Measurements from ENCODE around the gene ELMO2.

ELMO2 gene

DNA sequence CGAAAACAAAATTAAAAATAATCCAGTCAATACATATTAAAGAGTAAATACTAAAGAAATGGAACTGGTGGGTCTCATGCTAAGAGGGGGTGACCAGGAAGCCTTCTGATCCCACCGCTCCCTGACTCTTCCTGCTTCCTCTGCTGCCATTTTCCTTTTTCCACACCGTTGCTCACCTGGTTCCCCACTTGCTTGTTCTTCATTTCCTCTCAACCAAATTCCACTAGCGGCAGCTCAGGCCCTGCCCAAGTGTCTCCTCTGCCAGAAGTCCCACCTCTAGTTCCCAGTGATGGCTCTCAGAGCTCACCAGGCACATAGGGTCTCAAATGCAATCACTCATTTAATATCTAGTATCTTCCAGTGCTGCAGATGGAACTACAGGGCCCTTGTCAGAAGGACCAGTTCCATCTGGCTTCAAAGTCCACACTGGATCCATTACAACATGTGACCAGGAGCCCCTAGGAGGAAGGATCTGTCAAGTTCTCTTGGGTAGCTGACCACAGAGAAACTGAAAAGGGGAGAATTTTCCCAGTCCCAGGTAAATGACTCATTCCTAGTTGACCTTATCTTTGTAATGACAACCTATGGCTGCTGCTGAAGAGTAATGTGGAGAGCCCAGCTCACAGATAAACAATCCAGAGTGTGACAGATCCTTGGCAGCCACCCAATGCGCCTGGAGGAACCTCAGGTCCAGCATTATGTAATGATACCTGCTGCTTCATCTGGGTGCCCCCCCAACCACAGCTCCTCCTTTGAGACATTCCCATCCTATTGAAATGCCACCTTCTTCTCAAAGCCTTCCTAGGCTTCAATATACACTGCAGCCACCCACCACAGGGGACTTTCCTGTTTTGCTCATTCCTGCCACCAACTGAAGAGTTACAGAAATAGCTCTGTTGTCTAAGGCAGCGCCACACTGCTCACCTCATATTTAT lies 38.2 kb downstream of the ELMO2 start:
- no peak for DNase-seq (ENCODE audit: low read depth in 2 of 2)

DNA sequence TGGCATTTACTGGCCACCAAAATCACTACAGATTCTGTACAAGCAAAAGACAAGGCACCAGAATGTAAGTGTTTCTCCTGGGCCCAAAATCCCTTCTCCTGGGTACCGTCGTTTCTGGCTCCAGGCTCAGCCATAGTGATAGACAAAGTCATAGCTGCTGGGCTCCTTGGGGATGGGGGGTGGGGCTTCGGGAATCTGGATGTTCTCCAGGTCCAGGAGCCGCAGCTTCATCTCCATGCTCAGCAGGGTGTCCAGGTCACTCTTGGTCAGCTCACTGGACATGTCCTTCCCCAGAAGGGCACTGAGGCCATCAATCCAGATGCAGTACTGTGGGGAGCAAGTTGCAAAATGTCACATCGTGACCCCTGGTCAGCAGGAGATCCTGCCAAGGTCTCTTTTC lies 39.2 kb downstream of the ELMO2 start:
- DNase-seq (ENCODE audit: low read depth in 2 of 2), result no peak

DNA sequence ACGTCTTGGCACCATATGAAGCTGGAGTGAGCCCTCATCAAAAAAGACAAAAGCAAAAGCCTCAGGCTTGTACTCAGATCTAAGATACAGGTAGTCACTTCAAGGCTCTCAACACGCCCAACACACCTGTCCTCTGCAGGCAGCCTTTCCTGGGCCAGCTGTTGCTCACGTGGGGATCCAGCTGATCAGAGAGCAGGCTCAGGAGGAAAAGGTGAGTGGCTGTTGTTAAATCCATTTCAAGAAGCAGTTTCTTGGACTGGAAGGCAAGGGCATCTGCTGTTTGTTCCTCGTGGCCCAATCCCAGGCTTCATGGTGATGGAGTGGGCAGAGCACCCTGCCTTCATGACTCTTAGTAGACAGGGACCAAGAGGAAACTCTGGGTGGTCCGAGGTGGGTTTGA lies 39.6 kb downstream of the ELMO2 start:
- DNase-seq (ENCODE audit: low read depth in 2 of 2), result no peak

DNA sequence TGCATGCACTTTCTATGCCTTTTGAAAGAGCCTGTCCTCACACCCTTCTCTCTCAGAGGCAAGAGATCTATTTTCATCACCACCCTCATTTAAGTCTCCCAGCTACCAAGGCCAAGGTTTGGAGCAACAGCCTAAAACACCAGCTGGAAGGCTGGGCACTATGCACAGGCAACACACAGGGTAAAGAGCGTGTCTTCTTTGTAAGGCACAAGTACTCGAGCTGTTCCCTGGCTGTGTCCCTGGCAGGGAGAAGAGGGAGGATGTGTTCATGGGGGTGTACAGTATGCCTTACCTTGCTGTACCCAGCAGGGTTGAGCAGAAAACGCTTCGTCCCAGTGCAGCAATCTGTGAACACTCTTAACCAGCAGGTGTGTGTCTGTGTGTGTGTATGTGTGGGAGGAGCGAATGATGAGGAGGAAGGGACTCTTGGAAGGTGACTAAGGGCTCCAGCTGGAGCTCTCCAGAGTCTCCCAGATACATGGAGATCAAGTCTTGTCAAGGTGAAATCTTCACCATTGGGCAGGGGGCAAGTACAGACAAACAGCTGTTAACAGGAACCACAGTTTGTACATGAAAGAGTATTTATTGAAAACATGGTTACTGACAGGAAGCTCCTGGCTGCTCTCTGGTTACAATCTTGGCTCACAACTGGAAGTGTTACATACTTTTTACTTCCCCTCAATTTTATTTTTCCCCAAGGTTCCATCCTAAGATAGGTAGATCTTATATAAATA lies 40.8 kb downstream of the ELMO2 start:
- no peak for DNase-seq (ENCODE audit: low read depth in 2 of 2)

DNA sequence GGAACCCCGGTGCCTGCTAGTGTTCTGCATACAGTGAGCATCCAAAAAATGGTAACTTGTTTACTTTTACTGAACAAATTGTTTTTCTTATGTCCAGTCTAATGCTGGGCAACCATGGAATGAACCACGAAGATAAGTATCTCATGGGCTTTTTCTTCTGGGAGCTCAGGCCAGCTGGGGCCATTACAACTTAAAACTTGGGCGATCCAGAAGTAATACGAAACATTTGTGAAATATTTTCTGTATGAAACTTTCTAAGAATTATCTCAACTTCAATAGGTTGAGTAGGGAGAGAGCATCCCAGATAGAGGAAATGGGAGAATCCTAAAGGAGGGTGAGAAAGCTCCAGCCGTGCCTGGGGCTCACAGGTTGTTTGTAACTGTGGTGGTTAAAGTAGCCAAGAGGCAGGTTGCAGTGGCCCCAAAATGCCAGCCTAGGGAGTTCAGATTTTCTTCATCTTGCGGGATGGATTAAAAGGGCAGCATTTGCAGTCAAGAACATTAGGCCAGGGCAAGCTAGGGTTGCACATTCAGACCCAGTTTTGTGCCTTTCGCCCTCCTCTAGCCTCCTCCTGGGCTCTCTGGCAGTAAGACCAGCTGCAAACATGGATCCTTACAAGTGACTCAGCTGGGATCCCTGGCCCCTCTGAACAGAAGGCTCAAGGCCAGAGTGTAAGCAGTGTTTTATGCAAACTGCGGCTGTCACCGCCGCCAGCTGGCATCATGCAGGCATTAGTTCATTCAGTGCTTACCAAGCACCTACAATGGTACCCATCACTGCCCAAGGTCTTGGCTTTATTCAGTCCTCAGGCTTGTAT lies 41.5 kb downstream of the ELMO2 start:
- no peak for DNase-seq (ENCODE audit: low read depth in 2 of 2)

DNA sequence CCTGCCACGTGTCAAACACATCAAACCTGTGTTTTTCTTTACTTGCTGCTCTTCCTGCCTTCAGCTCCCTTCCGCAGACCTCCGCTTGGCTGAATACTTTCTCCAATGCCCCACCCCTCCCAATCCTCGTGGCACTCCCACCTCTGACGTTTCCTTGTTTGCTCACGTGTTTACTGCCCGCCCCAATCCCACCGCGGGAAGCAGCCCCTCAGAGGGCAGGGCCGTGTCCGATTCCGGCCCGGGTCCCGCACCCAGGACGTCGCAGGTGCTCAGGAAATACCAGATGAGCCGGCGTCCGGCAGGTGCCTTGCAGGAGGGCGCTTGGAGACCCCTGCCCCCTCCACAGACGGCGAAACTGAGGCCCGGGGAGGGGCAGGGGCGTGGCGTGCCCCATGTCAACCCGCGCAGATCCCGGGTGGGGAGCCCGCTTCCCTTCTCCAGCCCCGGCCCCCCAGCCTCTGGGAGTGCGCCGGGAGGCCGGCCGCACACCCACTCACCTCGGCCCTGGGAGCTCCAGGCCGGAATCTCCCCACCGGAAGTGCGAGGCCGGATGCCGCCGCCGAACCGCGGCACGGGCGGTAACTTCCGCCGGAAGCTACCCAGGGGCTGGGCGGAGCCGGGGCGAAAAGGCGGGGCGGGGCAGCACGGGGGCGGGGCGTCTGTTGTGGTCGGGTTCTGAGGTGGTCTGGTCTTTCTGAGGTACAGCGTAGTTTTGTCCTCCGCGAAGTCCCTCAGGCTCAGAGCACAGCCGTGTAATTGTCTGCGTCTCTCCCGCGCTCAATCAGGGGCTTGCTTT lies 42.3 kb downstream of the ELMO2 start:
- DNase-seq (ENCODE audit: low read depth in 2 of 2), result peak; percentile 72 to 77

DNA sequence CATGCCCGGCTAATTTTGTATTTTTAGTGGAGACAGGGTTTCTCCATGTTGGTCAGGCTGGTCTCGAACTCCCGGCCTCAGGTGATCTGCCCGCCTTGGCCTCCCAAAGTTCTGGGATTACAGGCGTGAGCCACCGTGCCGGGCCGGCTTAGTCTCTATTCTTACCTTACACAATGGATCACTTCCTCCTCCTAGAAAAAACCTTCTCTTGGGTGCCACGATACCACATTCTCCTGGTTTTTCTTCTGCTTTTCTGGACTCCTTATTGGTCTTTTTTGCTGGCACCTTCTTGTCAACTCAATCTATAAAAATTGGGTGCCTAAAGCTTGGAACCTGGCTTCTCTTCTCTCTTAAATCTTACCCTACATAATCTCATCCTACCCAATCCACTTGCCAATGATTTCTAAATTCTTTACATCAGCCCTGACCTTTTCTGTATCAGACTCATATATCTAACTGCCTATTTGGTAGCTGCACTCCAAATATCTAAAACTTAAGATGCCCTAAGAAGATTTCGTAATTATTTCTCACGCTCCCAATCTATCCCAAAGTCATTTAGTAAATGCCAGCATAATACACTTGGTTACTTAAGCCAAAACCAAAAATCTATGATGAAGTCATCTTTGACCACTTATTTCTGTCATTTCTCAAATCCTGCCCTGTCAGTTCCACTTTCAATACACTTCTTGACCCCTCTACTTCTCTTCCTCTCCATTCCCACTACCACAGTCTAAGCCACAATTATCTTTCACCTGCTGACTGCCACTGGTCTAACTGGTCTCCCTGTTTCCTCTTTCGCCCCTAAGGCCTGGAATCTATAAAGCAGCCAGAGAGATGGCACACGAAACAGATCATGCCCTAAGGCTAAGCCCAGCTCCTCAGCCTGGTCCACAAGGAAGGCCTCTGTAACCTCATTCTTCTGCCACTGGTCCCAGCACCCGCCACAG lies 43.2 kb downstream of the ELMO2 start:
- no peak for DNase-seq (ENCODE audit: low read depth in 2 of 2)

DNA sequence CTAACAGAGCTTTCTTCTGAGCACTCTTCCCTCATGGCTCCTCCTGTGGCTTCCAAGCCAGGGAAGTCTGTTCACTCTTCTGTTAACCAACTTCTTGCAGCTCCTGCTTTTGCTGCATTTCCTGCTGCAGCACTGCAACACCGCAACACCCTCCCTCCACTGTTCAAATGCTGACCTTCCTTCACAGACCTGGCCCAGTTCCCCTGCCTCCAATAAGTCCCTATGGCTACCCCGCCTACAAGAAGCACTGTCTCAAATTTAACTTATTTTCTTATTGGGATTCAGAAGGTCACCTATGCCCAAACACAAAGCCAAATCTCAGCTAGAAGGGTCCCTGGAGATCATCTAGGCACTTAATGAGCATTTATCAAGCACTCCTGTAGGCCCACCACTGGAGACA lies 44.6 kb downstream of the ELMO2 start:
- DNase-seq (ENCODE audit: low read depth in 2 of 2), result no peak

DNA sequence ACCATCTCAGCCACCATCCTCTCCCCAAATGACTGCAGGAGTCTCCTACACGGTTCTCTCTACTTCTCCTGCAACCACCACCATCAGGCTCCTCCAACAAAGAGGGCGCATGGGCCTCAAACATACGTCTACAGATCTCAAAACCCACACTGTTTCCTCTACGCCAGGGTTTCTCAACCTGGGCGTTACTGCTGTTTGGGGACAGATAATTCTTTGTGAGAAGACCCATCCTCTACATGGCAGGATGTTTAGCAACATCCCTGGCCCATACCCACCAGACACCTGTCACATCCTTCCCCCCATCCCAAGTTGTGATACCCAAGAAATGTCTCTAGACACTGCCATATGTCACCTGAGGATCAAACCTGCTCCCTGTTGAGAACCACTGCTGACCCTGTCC lies 45.0 kb downstream of the ELMO2 start:
- no peak for DNase-seq (ENCODE audit: low read depth in 2 of 2)

DNA sequence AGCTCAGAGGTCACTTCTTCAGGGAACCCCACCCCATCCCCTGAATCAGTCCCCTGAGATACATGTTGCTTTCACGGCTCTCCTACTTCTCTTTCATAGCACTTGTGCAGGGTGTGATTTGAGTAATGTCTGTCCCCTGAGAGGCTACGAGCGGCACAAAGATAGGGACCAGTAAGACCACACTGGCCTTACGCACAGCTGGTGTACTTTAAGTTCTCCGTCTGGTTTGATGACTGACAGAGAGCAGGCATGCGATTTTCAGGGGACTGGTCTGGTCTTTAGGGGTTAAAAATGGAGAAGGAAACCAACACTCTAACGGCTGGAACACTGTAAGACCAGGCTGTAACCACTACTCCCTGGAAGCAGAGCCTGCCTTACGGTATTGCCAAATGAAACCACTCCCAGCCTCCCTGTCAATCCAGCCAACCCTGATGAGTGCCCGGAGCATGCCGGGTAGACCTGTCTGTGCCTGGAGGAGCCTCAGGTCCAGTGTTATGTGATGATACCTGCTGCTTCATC lies 47.1 kb downstream of the ELMO2 start:
- DNase-seq (ENCODE audit: low read depth in 2 of 2), result no peak

DNA sequence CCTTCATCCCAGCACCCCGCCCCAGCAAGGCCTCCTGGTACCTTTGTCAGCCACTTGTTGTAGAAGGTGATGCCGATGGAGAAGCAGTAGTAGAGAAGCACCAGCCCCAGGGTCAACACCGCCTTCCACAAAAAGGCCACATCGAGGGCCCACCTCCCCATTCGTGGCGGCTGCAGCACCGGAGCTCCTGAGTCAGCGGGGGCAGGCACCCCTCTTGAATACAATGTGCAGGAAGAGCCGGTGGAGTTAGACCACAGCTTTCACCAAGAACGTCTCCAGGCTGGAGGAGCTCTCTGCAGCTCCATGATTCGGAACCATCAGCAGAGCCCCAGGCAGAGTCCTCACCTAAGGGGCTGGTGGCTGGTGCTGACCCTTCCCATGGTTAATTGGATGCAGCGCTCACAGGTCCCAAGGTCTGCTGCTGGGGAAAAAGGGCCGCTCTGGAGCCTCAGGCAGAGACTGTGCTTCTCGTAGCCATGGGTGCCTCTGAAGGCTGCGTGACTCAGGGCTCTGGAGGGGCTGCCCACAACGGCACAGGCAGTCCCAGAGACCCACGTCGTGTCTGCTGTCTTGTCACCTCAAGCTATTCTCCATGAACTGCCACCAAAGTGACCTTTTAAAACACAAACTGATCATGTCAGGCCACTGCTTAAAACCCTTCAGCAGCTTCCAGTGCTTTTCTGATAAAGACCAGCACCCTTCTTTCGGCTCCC lies 47.9 kb downstream of the ELMO2 start:
- DNase-seq (ENCODE audit: low read depth in 2 of 2), result no peak

DNA sequence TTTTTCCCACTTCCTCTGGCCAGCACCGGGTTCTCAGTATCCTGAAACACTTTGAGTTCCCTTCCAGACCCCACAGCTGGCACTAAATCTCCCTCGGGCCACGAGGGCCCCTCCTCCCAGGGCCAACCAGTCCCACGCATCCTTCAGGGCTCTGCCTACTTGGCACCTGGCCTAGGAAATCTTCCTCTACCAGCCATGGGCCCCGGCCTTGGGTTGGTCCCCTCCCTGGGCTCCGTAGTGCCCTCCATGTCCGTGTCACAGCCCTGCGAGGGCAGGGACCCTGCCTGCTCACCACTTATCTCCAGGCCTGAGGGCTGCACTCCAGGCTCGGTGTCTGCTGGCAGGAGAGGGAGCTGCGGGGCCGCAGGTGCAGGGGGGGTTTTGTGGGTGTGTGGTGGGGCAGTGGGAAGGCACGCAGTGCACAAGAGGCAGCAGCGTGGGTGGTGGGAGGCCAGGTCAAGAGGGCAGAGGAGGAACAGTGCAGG lies 49.3 kb downstream of the ELMO2 start:
- no peak for DNase-seq (ENCODE audit: low read depth in 2 of 2)

DNA sequence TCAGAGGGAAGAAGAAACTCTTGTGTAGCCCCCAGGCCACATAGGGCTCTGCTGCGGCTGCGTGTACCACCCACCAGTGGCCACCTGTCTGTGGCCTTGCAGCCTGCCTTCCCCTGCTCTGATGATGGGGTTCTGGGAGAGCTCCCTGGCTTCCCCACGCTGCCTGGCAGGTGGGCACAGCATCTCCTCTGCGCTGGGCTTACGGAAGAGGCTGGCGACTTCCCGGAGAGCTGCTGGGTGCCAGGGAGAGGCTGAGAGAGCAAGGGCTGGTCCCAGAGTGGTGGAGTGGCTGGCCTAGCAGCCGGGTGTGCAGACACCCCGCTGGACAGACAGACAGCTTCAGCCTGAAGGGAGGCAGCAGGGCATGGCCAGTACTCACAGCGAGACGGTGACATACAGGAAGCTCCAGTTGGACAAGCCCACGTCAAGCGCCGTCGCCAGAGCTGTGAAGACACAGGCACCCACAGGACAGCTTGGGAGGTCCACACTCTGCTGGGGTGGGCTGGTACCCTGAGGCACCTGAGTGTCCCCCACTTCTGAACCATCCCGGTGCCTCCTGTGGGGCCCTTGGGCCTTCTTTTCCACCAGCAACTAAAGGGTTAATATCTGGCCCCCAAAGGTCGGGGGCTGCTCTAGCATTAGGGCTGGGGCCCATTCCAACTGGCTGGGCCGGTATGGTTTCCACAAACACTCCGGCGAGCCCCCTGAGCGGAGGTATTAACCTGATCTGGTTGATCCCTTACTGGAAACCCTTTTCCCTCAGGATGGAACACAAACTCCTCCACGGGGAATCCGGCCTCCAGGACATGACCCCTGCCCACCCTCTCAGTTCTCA lies 50.0 kb downstream of the ELMO2 start:
- DNase-seq (ENCODE audit: low read depth in 2 of 2), result no peak

DNA sequence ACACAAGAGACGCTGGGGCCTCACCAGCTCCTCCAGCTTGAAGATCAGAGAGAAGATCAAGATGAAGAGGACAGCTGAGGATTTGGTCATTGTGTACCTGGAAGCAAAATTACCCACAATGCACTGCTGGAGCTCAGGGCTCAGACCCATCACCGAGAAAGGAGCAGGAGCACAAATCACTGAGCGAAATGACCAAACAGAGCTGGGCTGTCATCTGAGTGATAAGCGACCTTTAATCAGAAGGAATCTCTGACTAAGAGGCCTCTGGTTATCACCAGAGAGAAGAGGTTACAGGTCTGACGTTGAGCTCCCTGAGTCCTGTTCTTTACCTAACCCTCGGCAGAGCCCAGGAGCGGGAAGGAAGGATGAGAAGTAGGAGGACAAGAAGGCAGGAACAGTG lies 50.6 kb downstream of the ELMO2 start:
- no peak for DNase-seq (ENCODE audit: low read depth in 2 of 2)

DNA sequence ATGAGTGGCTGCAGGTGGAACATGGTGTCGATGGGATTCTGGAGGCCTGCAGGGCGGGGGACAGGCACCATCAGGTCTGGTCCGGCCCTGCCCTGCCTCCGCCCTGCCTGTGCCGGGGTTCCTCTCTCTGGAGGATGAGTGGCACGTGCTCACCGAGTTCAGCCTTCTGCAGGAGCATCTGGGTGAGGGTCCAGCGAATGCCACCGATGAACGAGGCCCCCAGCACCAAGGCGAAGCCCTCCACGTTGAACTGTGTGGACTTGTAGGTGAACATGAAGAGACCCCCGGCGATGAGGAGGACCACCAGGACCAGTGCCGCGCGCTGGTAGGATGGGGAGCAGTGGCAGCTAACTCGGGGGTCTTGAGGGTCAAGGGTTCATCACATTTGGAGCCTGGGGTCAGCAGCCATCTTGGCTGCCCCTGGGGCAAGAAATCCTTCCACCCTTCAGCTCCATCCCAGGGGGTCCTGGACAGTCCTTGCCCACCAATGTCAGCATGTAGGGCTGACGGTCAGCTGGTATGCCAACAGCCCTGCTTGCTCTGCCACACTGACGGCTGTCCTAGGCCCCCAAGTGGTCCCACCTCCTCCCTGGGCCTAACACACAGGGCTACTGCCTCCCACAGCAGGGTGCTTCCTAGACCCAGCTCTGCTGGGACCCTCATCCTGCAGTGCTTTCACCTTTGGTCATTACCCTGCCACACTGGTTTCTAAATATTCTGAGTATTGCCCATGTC lies 51.3 kb downstream of the ELMO2 start:
- DNase-seq (ENCODE audit: low read depth in 2 of 2), result no peak

DNA sequence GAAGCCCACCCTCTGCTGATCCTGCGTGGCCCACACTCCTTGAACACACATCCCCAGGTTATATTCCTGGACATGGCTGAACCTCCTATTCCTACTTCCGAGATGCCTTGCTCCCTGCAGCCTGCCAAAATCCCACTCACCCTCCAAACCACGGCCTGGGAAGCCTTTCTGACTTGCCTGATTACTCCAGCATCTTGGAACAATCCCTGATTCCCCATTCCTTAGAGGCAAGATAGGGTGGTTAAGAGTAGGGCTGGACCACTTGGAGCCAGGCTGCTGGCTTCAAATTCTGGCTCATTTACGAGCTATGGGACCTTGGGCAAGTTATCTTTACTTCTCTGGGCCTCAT lies 52.2 kb downstream of the ELMO2 start:
- no peak for DNase-seq (ENCODE audit: low read depth in 2 of 2)

DNA sequence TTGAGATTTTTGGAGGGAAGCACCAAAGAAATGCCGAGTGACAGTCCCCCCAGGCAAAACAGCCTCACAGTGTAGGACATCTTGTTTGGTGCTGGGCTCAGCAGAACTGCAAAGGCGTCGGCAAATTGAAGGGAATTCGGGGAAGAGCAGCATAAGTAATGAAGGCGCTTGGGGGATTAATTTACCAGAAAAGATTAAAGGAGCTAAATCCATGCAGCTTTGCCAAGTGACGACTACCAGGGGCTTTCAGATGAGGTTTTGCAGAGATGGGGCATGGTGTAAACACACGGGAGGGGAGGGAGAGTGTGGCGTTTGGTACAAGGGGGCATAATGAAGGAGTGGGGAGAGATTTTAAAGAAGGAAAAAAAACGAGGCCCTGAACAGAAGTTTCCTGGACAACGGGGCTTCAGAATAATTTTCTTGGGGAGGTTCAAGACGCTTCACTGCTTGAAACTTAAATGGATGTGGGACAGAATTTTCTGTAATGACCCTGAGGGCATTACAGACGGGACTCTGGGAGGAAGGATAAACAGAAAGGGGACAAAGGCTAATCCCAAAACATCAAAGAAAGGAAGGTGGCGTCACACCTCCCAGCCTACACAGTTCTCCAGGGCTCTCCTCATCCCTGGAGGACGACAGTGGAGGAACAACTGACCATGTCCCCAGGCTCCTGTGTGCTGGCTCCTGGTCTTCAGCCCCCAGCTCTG lies 52.8 kb downstream of the ELMO2 start:
- no peak for DNase-seq (ENCODE audit: low read depth in 2 of 2)
